Fibroblast of the aortic adventitia (primary cell): ENCODE results near the gene EHD4. TPM values are rescaled to one million over a fixed set of nuclear protein-coding genes. Genes with fewer than 3 reads are reported as not detected.

Experiments used
- DNase-seq: peaks from one replicate; pipeline ENCODE4 v3.0.0-alpha.2; 2010; ENCODE audit warnings: low read depth
- H3K4me3 ChIP-seq: 2 replicates; pipeline ENCODE4 v1.5.1; 2011; ENCODE audit warnings: low read depth, mild to moderate bottlenecking, control low read depth, low read length, moderate library complexity
- CTCF ChIP-seq: IDR thresholded peaks from 2 replicates; pipeline ENCODE4 v1.5.1; 2011; ENCODE audit warnings: mild to moderate bottlenecking, low read length, control low read depth, inconsistent platforms; ENCODE audit not compliant: insufficient read depth
- total RNA-seq: library from RNA; depleted of rRNA; stranded (reverse); fragments of >200 nt; gene quantifications from 2 replicates; pipeline ENCODE4 v1.2.3, GENCODE V29; 2012; ENCODE audit warnings: low replicate concordance

Gene EHD4
- total RNA-seq, 1 donor, result 10.8 TPM

GRCh38 chr15:41945221-41945620, 27.1 kb downstream of the EHD4 start:
- DNase-seq, result no peak
- no peak overlapping the region for H3K4me3 ChIP-seq
- TF ChIP-seq CTCF, result no peak

DNA sequence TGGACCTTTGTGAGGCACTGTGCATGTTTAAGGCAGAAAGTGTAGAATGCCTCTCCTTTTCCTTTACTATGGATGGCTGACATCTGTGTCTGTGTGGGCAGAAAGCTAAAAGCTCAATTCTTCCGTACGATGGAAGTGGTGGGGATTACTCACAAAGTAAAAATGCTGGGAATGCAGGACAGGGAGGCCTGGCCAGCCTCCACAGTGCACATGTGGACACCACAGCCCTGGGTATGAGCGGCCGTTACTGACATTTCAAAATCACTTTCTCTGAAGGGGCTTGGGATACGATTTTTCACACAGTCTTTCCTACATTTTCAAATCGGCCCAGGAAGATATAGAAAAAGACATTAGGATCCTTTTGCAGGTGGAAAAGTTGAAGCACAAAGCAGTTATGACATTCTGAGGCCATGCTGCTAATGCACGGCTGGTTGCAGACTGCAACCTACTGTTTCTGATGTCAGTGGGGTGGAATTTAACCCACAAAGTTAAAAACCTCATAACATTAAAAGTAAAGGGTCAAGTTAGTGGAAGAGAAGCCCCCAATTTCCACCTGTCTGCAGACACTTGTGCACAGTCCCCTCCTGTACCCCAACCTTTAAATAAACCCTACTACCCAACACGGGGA, 27.9 kb downstream of the EHD4 start:
- peak; percentile 91 for DNase-seq
- TF ChIP-seq CTCF, result no peak
- H3K4me3 ChIP-seq, result no peak overlapping the region

DNA sequence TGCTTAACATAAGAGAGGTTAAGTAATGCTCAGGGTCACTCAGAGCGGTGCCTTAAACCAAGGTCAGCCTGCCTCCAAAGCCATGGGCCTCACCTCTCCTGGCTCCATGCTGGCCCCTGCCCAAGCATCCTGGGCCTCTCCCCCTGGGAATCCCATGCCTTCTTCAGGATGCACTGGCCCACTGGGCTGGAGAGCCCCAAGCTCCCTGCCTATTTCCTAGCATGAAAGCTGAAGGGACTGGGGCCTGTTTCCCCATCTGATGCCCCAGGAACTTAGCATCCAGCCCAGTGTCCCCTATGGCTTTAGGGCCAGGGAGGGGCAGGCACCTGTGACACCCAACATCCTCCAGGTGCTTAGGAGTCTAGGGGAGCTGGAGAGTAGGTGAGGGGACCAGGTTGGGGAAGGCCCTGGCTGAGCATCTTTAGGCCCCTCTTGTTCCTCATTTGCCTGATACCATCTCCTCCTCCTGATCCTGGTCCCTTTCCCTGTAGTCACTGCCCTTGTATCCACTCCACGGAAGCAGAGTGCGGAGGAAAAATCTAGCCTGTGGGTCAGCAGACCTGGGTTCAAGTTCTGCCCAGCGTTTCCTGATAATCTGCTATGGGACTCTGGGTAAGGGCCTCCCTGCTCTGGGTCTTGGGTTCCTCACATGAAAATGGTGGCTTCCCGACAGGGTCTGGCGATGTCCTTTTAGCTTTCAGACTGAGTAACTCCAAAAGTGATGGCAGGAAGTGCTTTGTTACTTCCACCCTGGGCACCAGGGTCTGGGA, 28.6 kb downstream of the EHD4 start:
- DNase-seq, result no peak
- no peak overlapping the region for H3K4me3 ChIP-seq
- no peak for TF ChIP-seq CTCF

- H3K4me3 ChIP-seq, result no peak overlapping the region
- TF ChIP-seq CTCF, result no peak
- no peak for DNase-seq
These were observed 29.5 kb downstream of the EHD4 start for GRCh38 chr15:41942886-41943285.

GRCh38 chr15:41941644-41942415, 30.5 kb downstream of the EHD4 start:
- H3K4me3 ChIP-seq, result no peak overlapping the region
- no peak for TF ChIP-seq CTCF
- DNase-seq, result no peak

GRCh38 chr15:41940441-41940857, 31.9 kb downstream of the EHD4 start:
- TF ChIP-seq CTCF, result no peak
- no peak overlapping the region for H3K4me3 ChIP-seq
- DNase-seq, result peak; percentile 76
